B cell (primary cell): Measurements from ENCODE around the gene BRDT. TPM values are rescaled to one million over a fixed set of nuclear protein-coding genes. Genes with fewer than 3 reads are reported as not detected.
"Not testable (repeated sequence)": the region's sequence is repeated elsewhere in the genome, so short reads cannot be mapped to it uniquely, and the experiment has no call there.

ENCODE experiments used
- ATAC-seq: fragments of 200-7000 bp; cut with Tn5 transposase; one replicate; pipeline ENCODE4 v1.10.0; 2021; ENCODE audit warnings: low read depth, mild to moderate bottlenecking, moderate number of reproducible peaks, moderate library complexity
- CTCF ChIA-PET: fragments of 350-600 bp; sonication (Branson Sonifier 250); formaldehyde crosslinking; loops from one replicate; lab custom pipeline; 2021; ENCODE audit warnings: antibody characterized with exemption, inconsistent platforms; lab: Charles Lee
- POLR2A ChIA-PET: fragments of 350-600 bp; sonication (Branson Sonifier 250); formaldehyde crosslinking; loops from one replicate; lab custom pipeline; 2021; ENCODE audit warnings: antibody characterized with exemption; lab: Charles Lee
- DNase-seq: peaks from one replicate; pipeline ENCODE4 v3.0.0; 2013
- H2AFZ ChIP-seq: 2 replicates; pipeline ENCODE4 v1.6.1; 2012; ENCODE audit warnings: mild to moderate bottlenecking, low read depth, low read length; ENCODE audit not compliant: insufficient read depth, poor library complexity, severe bottlenecking
- H3K27ac ChIP-seq, 2 donors: 1 replicate in 1 of 2; 2 replicates in 1 of 2; pipeline ENCODE4 v1.5.1; 2012 to 2013; ENCODE audit warnings: low read length in 2 of 2, mild to moderate bottlenecking in 2 of 2, moderate library complexity in 1 of 2
- H3K27me3 ChIP-seq, 4 experiments: fragments of 200-600 bp in 1 of 4; sonication (generic) in 1 of 4; replicated peaks in 1 of 4; 1 replicate in 2 of 4; 2 replicates in 2 of 4; pipeline versions ENCODE4 v1.6.1 to v1.7.0; 2013 to 2016; ENCODE audit warnings: low read length in 3 of 4, mild to moderate bottlenecking in 2 of 4, mixed read lengths in 1 of 4, moderate library complexity in 1 of 4; ENCODE audit not compliant: insufficient read depth in 4 of 4, control insufficient read depth in 3 of 4; ENCODE audit errors: control extremely low read depth in 1 of 4
- H3K36me3 ChIP-seq, 2 experiments: replicated peaks in 1 of 2; 1 replicate in 1 of 2; 2 replicates in 1 of 2; pipeline versions ENCODE4 v1.6.1 to v1.7.1; 2013; ENCODE audit warnings: low read length in 1 of 2; ENCODE audit not compliant: insufficient read depth in 2 of 2, control insufficient read depth in 1 of 2; ENCODE audit errors: control extremely low read depth in 1 of 2, extremely low read depth in 1 of 2
- H3K4me1 ChIP-seq, 2 donors: fragments of 200-600 bp in 1 of 2; sonication (generic) in 1 of 2; 1 replicate in 1 of 2; 2 replicates in 1 of 2; pipeline versions ENCODE4 v1.5.1 to v1.6.1; 2013 to 2017; ENCODE audit warnings: low read length in 2 of 2; ENCODE audit not compliant: control insufficient read depth in 2 of 2, insufficient read depth in 2 of 2
- H3K4me2 ChIP-seq: replicated peaks from 2 replicates; pipeline ENCODE3; 2012; ENCODE audit warnings: mild to moderate bottlenecking, low read depth, low read length; ENCODE audit not compliant: poor library complexity, severe bottlenecking
- H3K4me3 ChIP-seq, 5 experiments: fragments of 200-600 bp in 1 of 5; sonication (generic) in 1 of 5; 1 replicate in 3 of 5; 2 replicates in 2 of 5; pipeline versions ENCODE4 v1.5.1 to v1.7.0; 2011 to 2016; ENCODE audit warnings: low read length in 4 of 5, mild to moderate bottlenecking in 4 of 5, low read depth in 2 of 5, control low read depth in 1 of 5, moderate library complexity in 1 of 5; ENCODE audit not compliant: insufficient read depth in 1 of 5; ENCODE audit errors: control extremely low read depth in 1 of 5, extremely low read depth in 1 of 5
- H3K79me2 ChIP-seq: fragments of 200-600 bp; sonication (generic); one replicate; pipeline ENCODE4 v1.6.0; 2016; ENCODE audit warnings: low read length; ENCODE audit not compliant: control insufficient read depth, insufficient read depth
- H3K9ac ChIP-seq: fragments of 200-600 bp; sonication (generic); 2 replicates; pipeline ENCODE4 v1.6.1; 2017; ENCODE audit warnings: mild to moderate bottlenecking, low read length, moderate library complexity
- H3K9me3 ChIP-seq, 3 donors: one replicate each; pipeline versions ENCODE4 v1.6.1 to v1.7.1; 2013; ENCODE audit warnings: low read length in 2 of 3; ENCODE audit not compliant: control insufficient read depth in 2 of 3, insufficient read depth in 1 of 3; ENCODE audit errors: control extremely low read depth in 1 of 3
- H4K20me1 ChIP-seq: 2 replicates; pipeline ENCODE4 v1.6.0; 2012; ENCODE audit warnings: mild to moderate bottlenecking, low read length; ENCODE audit not compliant: insufficient read depth, control insufficient read depth, poor library complexity, severe bottlenecking
- H3K27ac Mint-ChIP-seq: one replicate; pipeline ENCODE4 v1.8.0; 2021; ENCODE audit warnings: mixed read lengths
- H3K27me3 Mint-ChIP-seq: one replicate; pipeline ENCODE4 v1.8.0; 2021; ENCODE audit warnings: mixed read lengths
- H3K4me1 Mint-ChIP-seq: one replicate; pipeline ENCODE4 v1.8.0; 2021; ENCODE audit warnings: mixed read lengths
- H3K4me3 Mint-ChIP-seq: one replicate; pipeline ENCODE4 v1.8.0; 2021; ENCODE audit warnings: mixed read lengths
- H3K9me3 Mint-ChIP-seq: one replicate; pipeline ENCODE4 v1.8.0; 2022; ENCODE audit warnings: mixed read lengths; ENCODE audit not compliant: insufficient read depth
- CTCF ChIP-seq: fragments of 200-600 bp; IDR thresholded peaks from one replicate; pipeline ENCODE4 v1.8.0; 2022; ENCODE audit warnings: antibody characterized with exemption, mild to moderate bottlenecking
- EZH2 ChIP-seq: IDR thresholded peaks from 2 replicates; pipeline ENCODE4 v1.6.1; 2012; ENCODE audit warnings: borderline replicate concordance, low read depth, mild to moderate bottlenecking, moderate library complexity, low read length; ENCODE audit not compliant: insufficient read depth, poor library complexity, severe bottlenecking
- WGBS: methylation state at CpG from one replicate; pipeline ENCODE4 v1.1.5; 2013; ENCODE audit warnings: missing lambda C conversion rate; ENCODE audit not compliant: insufficient coverage; 5-methylcytosine and 5-hydroxymethylcytosine counted together
- intact Hi-C: fragments of 100-400 bp; cut with micrococcal nuclease; formaldehyde crosslinking; loops from one replicate; pipeline ENCODE4 v1.10.0; 2022
- polyA plus RNA-seq: library from polyadenylated mRNA; depleted of rRNA; stranded (reverse); fragments of >200 nt; gene quantifications from 2 replicates; pipeline ENCODE4 v1.2.3, GENCODE V29; 2012
- total RNA-seq, 2 donors: library from RNA; stranded (reverse); fragments of 120-200 nt in 1 of 2; gene quantifications; 1 replicate in 1 of 2; 2 replicates in 1 of 2; pipeline versions ENCODE4 v1.2.3 to v1.2.4, GENCODE V29; 2013 to 2022

The BRDT gene
- total and polyA plus RNA-seq, 2 donors (not counting 1 experiment from before 2014, with no cell fraction given): not detected

- H3K9me3 ChIP-seq: no peaks in the 10 kb centered on the region
- no peak overlapping the region for H3K27ac Mint-ChIP-seq
- peaks cover 0 to 6% (median 0%) of the 10 kb centered on the region in 4 experiments for H3K27me3 ChIP-seq
- no peak overlapping the region for H3K4me2 ChIP-seq
- no peak overlapping the region for H3K27ac ChIP-seq
- POLR2A ChIA-PET: no interaction called here
- DNase-seq: no peak
- no peaks in the 10 kb centered on the region for H3K79me2 ChIP-seq
- CTCF ChIA-PET: interaction anchor here (0.6 kb wide), 1 partner anchor 16 kb away, joined by 3 read pairs; no protein-coding TSS in a partner anchor
- no peak overlapping the region for H3K4me3 ChIP-seq
- no peaks in the 10 kb centered on the region for H3K9me3 Mint-ChIP-seq
- no peaks in the 10 kb centered on the region for H3K36me3 ChIP-seq
- ATAC-seq: no peak
- H3K4me3 Mint-ChIP-seq: no peak overlapping the region
- intact Hi-C loops: no loop called here
- WGBS: no CpG with 5 or more reads among the region's 2 CpGs
- H3K4me1 Mint-ChIP-seq: no peaks in the 10 kb centered on the region
- no peak overlapping the region for H3K9ac ChIP-seq
- H4K20me1 ChIP-seq: no peaks in the 10 kb centered on the region
- TF ChIP-seq EZH2: no peak
- no peak for TF ChIP-seq CTCF
- H3K4me1 ChIP-seq: no peaks in the 10 kb centered on the region
- peaks cover 11% of the 10 kb centered on the region for H3K27me3 Mint-ChIP-seq
- H2AFZ ChIP-seq: no peak overlapping the region
These were observed 68.5 kb downstream of the BRDT start for GRCh38 chr1:92017656-92018055.

GRCh38 chr1:92026042-92026441 lies 76.8 kb downstream of the BRDT start:
- POLR2A ChIA-PET, H2AFZ ChIP-seq, H4K20me1 ChIP-seq, H3K4me3 Mint-ChIP-seq, H3K4me2 ChIP-seq, intact Hi-C loops, H3K36me3 ChIP-seq, H3K27ac ChIP-seq, CTCF ChIA-PET, H3K4me3 ChIP-seq, H3K27ac Mint-ChIP-seq, H3K79me2 ChIP-seq, H3K9me3 Mint-ChIP-seq, ATAC-seq, H3K4me1 ChIP-seq, H3K9ac ChIP-seq, DNase-seq, H3K9me3 ChIP-seq: not testable (repeated sequence)
- Mint-ChIP-seq H3K4me1 (peaks cover 12% of the 10 kb centered on the region), H3K27me3 (peaks cover 31% of the 10 kb centered on the region)
- H3K27me3 ChIP-seq: peaks cover 0 to 25% (median 4%) of the 10 kb centered on the region in 4 experiments
- WGBS: 95% methylated on average over 16 of the region's 29 CpGs
